ENCODE measurements around the gene SUGCT. TPM values are rescaled to one million over a fixed set of nuclear protein-coding genes. Genes with fewer than 3 reads are reported as not detected.
A peak's percentile ranks its signal among the peaks of the same experiment; 100 is the strongest.

Gene SUGCT
- total RNA-seq, 1 donor from 2014 or later = 11.9 TPM

DNA sequence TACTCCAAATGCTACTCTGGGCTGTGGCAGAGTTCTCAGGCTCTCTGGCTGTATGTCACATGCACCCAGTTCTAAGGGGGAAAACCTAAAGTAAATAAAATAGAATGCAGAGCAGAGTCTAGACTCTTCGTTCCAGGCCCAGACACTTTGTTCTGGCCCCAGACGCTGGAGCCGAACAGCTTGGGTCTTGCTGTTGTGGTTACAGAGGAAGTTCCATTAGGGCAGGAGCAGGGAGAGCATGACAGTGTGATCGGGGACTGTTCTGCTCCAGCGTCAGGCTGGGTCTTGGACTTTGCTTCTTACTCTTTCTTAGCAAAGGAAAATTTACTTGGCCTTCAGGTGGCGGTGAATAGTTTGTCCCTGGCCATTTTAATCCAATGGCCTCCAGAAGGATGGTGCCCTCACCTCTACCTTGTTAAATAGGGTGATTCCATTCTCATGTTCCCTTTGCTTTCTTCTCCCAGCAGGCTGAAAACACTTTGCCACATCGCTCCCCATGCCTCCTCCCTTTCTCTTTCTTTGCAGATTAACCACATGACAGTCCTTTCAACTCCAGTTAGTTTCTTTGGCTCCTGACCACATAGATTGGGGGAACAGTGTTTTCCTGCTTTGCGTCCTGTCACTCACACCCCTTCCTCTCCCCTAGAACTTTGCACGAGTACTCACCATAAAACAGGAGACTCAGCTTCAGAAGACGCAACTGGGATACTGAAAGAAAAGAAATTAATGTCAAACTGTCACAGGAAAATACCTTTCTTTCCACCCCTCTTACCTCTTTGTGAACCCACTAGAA is 730.8 kb downstream of the SUGCT start:
- no peak overlapping the region for H3K4me3 Mint-ChIP-seq (ENCODE audit: unreplicated experiment)
- no peak for DNase-seq (ENCODE audit: extremely low spot score, unreplicated experiment)
- no peak overlapping the region for H3K27ac Mint-ChIP-seq (ENCODE audit: unreplicated experiment)
- TF ChIP-seq, protein P1, sequence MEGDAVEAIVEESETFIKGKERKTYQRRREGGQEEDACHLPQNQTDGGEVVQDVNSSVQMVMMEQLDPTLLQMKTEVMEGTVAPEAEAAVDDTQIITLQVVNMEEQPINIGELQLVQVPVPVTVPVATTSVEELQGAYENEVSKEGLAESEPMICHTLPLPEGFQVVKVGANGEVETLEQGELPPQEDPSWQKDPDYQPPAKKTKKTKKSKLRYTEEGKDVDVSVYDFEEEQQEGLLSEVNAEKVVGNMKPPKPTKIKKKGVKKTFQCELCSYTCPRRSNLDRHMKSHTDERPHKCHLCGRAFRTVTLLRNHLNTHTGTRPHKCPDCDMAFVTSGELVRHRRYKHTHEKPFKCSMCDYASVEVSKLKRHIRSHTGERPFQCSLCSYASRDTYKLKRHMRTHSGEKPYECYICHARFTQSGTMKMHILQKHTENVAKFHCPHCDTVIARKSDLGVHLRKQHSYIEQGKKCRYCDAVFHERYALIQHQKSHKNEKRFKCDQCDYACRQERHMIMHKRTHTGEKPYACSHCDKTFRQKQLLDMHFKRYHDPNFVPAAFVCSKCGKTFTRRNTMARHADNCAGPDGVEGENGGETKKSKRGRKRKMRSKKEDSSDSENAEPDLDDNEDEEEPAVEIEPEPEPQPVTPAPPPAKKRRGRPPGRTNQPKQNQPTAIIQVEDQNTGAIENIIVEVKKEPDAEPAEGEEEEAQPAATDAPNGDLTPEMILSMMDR (IDR thresholded peaks at IDR 0.05) = no peak
- H3K27me3 Mint-ChIP-seq (ENCODE audit: unreplicated experiment) = no peaks in the 10 kb centered on the region
- H3K9me3 Mint-ChIP-seq (ENCODE audit: unreplicated experiment) = peaks cover 3% of the 10 kb centered on the region
- peaks cover 3% of the 10 kb centered on the region for H3K36me3 Mint-ChIP-seq (ENCODE audit: unreplicated experiment)
- H3K4me1 Mint-ChIP-seq (ENCODE audit: unreplicated experiment) = peaks cover 2% of the 10 kb centered on the region

DNA sequence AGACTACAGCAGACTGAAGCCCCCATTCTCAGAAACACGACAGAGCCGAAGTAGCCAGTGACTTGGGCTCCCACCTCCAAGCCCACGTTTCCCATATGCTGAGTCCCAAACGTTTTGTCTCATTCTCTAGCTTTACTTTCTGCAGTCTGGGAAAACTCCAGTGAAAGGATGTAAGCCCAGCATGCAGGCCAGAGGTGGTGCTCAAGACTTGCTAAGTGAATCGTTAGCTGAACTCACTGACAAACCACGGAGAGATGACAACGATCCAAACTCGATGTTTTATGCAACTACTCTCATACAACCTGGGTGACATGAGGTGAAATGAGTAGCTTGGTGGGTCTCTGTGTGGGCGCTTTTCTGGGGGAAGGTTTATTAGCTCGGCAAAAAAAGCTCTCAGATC is 731.8 kb downstream of the SUGCT start:
- TF ChIP-seq, protein P1 (IDR thresholded peaks at IDR 0.05) = peak; percentile 28
- no peak overlapping the region for H3K4me3 Mint-ChIP-seq (ENCODE audit: unreplicated experiment)
- peaks cover 2% of the 10 kb centered on the region for H3K4me1 Mint-ChIP-seq (ENCODE audit: unreplicated experiment)
- peaks cover 3% of the 10 kb centered on the region for H3K9me3 Mint-ChIP-seq (ENCODE audit: unreplicated experiment)
- peaks cover 5% of the 10 kb centered on the region for H3K36me3 Mint-ChIP-seq (ENCODE audit: unreplicated experiment)
- no peak for DNase-seq (ENCODE audit: extremely low spot score, unreplicated experiment)
- H3K27ac Mint-ChIP-seq (ENCODE audit: unreplicated experiment) = no peak overlapping the region
- no peaks in the 10 kb centered on the region for H3K27me3 Mint-ChIP-seq (ENCODE audit: unreplicated experiment)

GRCh38 chr7:40870108-40870507 is 735.3 kb downstream of the SUGCT start:
- H3K36me3 Mint-ChIP-seq (ENCODE audit: unreplicated experiment) = peaks cover 5% of the 10 kb centered on the region
- H3K27ac Mint-ChIP-seq (ENCODE audit: unreplicated experiment) = no peak overlapping the region
- H3K9me3 Mint-ChIP-seq (ENCODE audit: unreplicated experiment) = peaks cover 3% of the 10 kb centered on the region
- H3K27me3 Mint-ChIP-seq (ENCODE audit: unreplicated experiment) = no peaks in the 10 kb centered on the region
- TF ChIP-seq, protein P1 (IDR thresholded peaks at IDR 0.05) = no peak
- no peak for DNase-seq (ENCODE audit: extremely low spot score, unreplicated experiment)
- no peak overlapping the region for H3K4me3 Mint-ChIP-seq (ENCODE audit: unreplicated experiment)
- peaks cover 2% of the 10 kb centered on the region for H3K4me1 Mint-ChIP-seq (ENCODE audit: unreplicated experiment)

DNA sequence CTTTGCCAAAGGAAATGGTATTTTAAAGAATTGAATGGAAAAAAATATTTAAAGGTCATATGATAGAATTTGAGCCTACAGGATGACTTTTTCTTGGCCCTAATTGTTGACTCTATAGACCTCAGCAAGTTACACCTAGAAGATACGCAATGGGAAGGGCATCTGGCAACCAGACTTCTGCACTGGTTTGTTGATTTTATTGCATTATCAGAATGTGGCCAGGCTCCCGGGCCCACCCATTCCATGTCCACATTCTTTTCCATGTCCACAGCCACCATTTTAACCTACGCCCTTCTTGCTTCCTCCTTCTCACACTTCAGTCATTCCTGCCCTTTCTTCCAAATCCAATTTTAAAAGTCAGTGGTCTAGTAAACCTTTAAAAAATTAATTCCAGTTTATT is 738.4 kb downstream of the SUGCT start:
- H3K27me3 Mint-ChIP-seq (ENCODE audit: unreplicated experiment) = no peaks in the 10 kb centered on the region
- H3K9me3 Mint-ChIP-seq (ENCODE audit: unreplicated experiment) = peaks cover 8% of the 10 kb centered on the region
- no peak overlapping the region for H3K4me3 Mint-ChIP-seq (ENCODE audit: unreplicated experiment)
- no peak overlapping the region for H3K27ac Mint-ChIP-seq (ENCODE audit: unreplicated experiment)
- TF ChIP-seq, protein P1 (IDR thresholded peaks at IDR 0.05) = no peak
- no peak for DNase-seq (ENCODE audit: extremely low spot score, unreplicated experiment)
- peaks cover 2% of the 10 kb centered on the region for H3K4me1 Mint-ChIP-seq (ENCODE audit: unreplicated experiment)
- peaks cover 5% of the 10 kb centered on the region for H3K36me3 Mint-ChIP-seq (ENCODE audit: unreplicated experiment)

GRCh38 chr7:40874756-40875155 is 740.0 kb downstream of the SUGCT start:
- no peak for DNase-seq (ENCODE audit: extremely low spot score, unreplicated experiment)
- H3K4me1 Mint-ChIP-seq (ENCODE audit: unreplicated experiment) = peaks cover 5% of the 10 kb centered on the region
- no peak overlapping the region for H3K27ac Mint-ChIP-seq (ENCODE audit: unreplicated experiment)
- no peaks in the 10 kb centered on the region for H3K27me3 Mint-ChIP-seq (ENCODE audit: unreplicated experiment)
- TF ChIP-seq, protein P1 (IDR thresholded peaks at IDR 0.05) = no peak
- H3K36me3 Mint-ChIP-seq (ENCODE audit: unreplicated experiment) = peaks cover 3% of the 10 kb centered on the region
- peaks cover 5% of the 10 kb centered on the region for H3K9me3 Mint-ChIP-seq (ENCODE audit: unreplicated experiment)
- H3K4me3 Mint-ChIP-seq (ENCODE audit: unreplicated experiment) = no peak overlapping the region

All from osteocyte (in vitro differentiated cells).